Psoas muscle (tissue), 8 donors: ENCODE data around the gene ADAMTS12. TPM values are rescaled to one million over a fixed set of nuclear protein-coding genes. Genes with fewer than 3 reads are reported as not detected.

Experiments
- ATAC-seq, 4 donors: fragments of 200-7000 bp; cut with Tn5 transposase; one replicate each; pipeline ENCODE4 v1.9.1; 2020; ENCODE audit warnings: moderate library complexity in 3 of 4, mild to moderate bottlenecking in 2 of 4
- DNase-seq, 2 donors: peaks; one replicate each; pipeline ENCODE4 v3.0.0-alpha.2; 2020
- H3K27ac ChIP-seq: fragments of 200-600 bp; one replicate; pipeline ENCODE4 v1.8.0; 2022
- H3K27me3 ChIP-seq, 3 donors: fragments of 200-600 bp in 1 of 3; one replicate each; pipeline versions ENCODE4 v1.6.1 to v1.8.0; 2013 to 2022; ENCODE audit warnings: low read length in 2 of 3, mild to moderate bottlenecking in 2 of 3, moderate library complexity in 1 of 3; ENCODE audit not compliant: insufficient read depth in 3 of 3
- H3K36me3 ChIP-seq, 2 donors: fragments of 200-600 bp in 1 of 2; one replicate each; pipeline versions ENCODE4 v1.6.1 to v1.8.0; 2013 to 2022; ENCODE audit warnings: low read depth in 1 of 2, mild to moderate bottlenecking in 1 of 2, moderate library complexity in 1 of 2; ENCODE audit not compliant: insufficient read depth in 1 of 2
- H3K4me1 ChIP-seq: fragments of 200-600 bp; one replicate; pipeline ENCODE4 v1.8.0; 2022
- H3K4me3 ChIP-seq: fragments of 200-600 bp; one replicate; pipeline ENCODE4 v1.8.0; 2022; ENCODE audit warnings: mild to moderate bottlenecking
- H3K9me3 ChIP-seq: fragments of 200-600 bp; one replicate; pipeline ENCODE4 v1.8.0; 2022
- WGBS, 3 donors: extraction: QIAGEN DNeasy Blood & Tissue Kit; methylation state at CpG; one replicate each; pipeline versions ENCODE4 v1.1.6 to v1.1.7; 2013; 5-methylcytosine and 5-hydroxymethylcytosine counted together
- intact Hi-C, 2 donors: fragments of 100-400 bp; cut with DNase I; formaldehyde crosslinking; loops; one replicate each; pipeline versions ENCODE4 v1.11.0 to v1.14.2; 2022
- polyA plus RNA-seq, 3 donors: library from polyadenylated mRNA; stranded (reverse); fragments of 200-250 nt; gene quantifications; one replicate each; pipeline ENCODE4 v1.2.3, GENCODE V29; 2013
- total RNA-seq, 4 donors: library from RNA; stranded (reverse); fragmentation: NEBNext Ultra II Directional in 2 of 4; extraction: Animal tissue kit (Norgen Biotek cat#: 25700) in 2 of 4; gene quantifications; one replicate each; pipeline versions ENCODE4 v1.2.1 to v1.2.4, GENCODE V29; 2021 to 2023
- TF ChIP-seq, protein P1 (sequence below): fragments of 200-600 bp; IDR thresholded peaks from one replicate; pipeline ENCODE4 v1.8.0; 2022; ENCODE audit warnings: antibody characterized with exemption
- donor health status: healthy with polysubstance abuse.
- donor health status: DM: no; HTN: no; CAD: no; lungs with moderate emphysema.
- donor health status: Bipolar disorder and iron deficiency.
- donor health status: healthy.
- donor health status: DM: yes; HTN: yes; CAD: no.
- donor health status: DM: no; HTN: no; CAD: no.
- donor health status: DM: no; HTN: no; CAD: no.
- donor health status: DM: yes; HTN: yes; CAD: no.

ADAMTS12 gene
- total and polyA plus RNA-seq, 7 donors = 0.19 to 1.2 (median 0.88) TPM

DNA sequence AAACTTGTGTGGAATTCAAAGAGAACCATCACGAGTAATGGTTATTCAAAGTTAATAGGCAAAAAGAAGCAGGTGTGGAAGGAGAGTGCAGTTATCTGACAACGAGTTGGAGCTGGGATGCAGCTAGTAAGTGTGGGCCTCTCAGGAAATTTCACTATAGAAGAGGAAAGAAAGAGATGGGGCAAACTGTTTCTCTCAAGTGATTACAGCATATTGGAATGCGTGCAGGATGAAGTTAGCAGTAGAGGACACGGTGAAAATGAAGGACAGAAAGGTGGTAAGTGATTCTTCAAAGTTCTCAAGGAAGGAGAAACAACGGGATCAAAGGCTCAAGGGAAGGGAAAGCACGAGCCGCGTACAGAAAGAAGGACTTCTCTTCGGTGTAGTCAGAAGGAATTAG is 84.0 kb downstream of the ADAMTS12 start:
- Histone ChIP-seq H3K27me3 (no peaks in the 10 kb centered on the region), H3K36me3 (no peaks in the 10 kb centered on the region), H3K9me3 (no peaks in the 10 kb centered on the region), H3K4me1 (no peaks in the 10 kb centered on the region), H3K27ac (no peak overlapping the region), H3K4me3 (no peak overlapping the region)
- ATAC-seq (no peak), DNase-seq (no peak)
- intact Hi-C loops = no loop called here
- WGBS, 3 donors = 59 to 60% (median 60%) methylated on average over 9 of the region's 9 CpGs
- TF ChIP-seq, protein P1, sequence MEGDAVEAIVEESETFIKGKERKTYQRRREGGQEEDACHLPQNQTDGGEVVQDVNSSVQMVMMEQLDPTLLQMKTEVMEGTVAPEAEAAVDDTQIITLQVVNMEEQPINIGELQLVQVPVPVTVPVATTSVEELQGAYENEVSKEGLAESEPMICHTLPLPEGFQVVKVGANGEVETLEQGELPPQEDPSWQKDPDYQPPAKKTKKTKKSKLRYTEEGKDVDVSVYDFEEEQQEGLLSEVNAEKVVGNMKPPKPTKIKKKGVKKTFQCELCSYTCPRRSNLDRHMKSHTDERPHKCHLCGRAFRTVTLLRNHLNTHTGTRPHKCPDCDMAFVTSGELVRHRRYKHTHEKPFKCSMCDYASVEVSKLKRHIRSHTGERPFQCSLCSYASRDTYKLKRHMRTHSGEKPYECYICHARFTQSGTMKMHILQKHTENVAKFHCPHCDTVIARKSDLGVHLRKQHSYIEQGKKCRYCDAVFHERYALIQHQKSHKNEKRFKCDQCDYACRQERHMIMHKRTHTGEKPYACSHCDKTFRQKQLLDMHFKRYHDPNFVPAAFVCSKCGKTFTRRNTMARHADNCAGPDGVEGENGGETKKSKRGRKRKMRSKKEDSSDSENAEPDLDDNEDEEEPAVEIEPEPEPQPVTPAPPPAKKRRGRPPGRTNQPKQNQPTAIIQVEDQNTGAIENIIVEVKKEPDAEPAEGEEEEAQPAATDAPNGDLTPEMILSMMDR = no peak

DNA sequence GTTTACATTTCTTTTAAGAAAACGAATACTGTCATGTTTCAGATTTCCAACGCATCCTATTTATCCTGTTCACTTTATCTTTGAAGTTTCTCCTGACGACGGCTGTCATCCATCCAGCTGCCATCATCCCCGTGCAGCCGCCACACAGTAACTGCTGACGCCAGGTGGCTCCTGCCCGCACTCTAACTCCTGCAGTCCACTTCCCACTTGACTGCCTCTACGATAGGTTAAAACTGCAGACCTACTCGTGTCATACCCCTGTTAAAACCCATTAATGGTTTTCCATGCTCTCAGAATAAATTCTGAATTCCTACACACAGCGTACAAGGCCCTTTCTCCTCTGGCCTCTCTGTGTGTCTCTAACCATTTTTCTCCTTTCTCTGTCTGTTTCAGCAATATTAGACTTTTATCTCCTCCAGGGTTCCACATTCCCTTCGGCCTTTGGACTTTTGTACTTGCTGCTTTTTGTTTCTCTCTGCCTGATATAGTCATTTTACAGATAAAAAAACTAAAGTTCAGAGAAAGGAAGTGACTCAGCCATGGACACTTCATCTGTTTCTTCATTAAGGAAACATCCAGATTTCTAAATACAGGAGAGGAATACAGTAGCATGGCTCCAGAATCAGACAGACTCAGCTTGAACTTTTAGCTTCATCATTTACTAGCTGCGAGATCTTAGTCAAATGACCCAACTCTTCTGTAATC is 84.9 kb downstream of the ADAMTS12 start:
- WGBS, 3 donors = 65 to 69% (median 66%) methylated on average over 13 of the region's 13 CpGs
- no peak for ATAC-seq
- TF ChIP-seq, protein P1 = no peak
- no peak for DNase-seq
- Histone ChIP-seq H3K4me3 (no peak overlapping the region), H3K36me3 (no peaks in the 10 kb centered on the region), H3K9me3 (no peaks in the 10 kb centered on the region), H3K4me1 (no peaks in the 10 kb centered on the region), H3K27me3 (no peaks in the 10 kb centered on the region), H3K27ac (no peak overlapping the region)
- intact Hi-C loops = no loop called here

DNA sequence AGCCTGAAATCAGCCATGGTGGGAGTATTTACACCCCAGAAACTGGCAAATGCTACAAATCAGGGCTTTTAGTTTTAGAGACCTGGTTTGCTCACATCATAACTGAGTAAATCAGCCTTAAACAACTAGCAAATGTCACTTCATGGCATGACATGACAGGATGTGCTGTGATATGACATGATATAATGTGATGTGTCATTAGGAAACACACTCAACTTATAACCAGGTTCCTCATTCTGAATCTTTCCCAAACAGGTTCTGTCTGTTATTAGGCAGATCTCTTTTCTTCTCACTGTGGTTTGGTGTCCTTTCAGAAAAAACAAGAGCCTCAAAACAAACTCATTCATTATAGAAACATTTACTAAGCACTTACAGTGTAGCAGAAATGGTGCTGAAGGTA is 90.5 kb downstream of the ADAMTS12 start:
- H3K27ac ChIP-seq = no peak overlapping the region
- DNase-seq (no peak), ATAC-seq (no peak)
- TF ChIP-seq, protein P1 = no peak
- intact Hi-C loops = no loop called here
- no peaks in the 10 kb centered on the region for H3K4me1 ChIP-seq
- H3K4me3 ChIP-seq = no peak overlapping the region
- H3K9me3 ChIP-seq = no peaks in the 10 kb centered on the region
- no peaks in the 10 kb centered on the region for H3K27me3 ChIP-seq
- no peaks in the 10 kb centered on the region for H3K36me3 ChIP-seq

DNA sequence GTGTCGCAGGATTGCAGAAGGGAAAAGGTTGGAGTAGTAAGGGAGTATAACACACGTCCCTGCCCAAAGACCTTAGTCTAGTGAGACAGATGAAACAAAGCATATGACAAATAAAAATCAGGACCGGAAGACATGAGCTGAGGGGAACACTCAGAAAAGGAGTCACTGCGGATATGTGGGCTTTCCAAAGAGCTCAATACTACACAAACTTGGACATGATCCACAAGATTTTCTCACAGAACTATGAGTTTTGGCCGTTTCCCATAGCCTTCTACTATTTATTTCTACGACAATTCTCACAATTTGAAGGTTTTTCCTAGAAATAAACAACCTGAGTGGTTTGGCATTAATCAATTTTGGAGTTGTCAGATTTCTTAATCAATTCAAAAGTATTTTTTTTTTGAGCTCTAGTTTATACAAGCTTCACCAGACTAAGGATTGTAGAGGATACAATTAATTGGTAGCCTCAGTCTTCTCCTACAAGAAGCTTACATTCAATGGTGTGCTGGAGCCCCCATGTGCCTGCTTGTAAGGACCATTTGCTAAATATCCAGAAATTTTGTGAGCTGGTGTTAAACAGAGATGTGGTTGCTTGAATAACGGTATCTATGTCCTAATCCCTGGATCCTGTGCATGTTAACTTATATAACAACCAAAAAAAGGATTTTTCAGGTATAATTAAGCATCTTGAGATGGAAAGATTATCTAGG is 91.4 kb downstream of the ADAMTS12 start:
- H3K27me3 ChIP-seq = no peaks in the 10 kb centered on the region
- ATAC-seq = no peak
- 65 to 78% (median 67%) methylated on average over 7 of the region's 7 CpGs for WGBS, 3 donors
- H3K4me1 ChIP-seq = no peaks in the 10 kb centered on the region
- H3K36me3 ChIP-seq = no peaks in the 10 kb centered on the region
- H3K9me3 ChIP-seq = no peaks in the 10 kb centered on the region
- no peak for DNase-seq
- intact Hi-C loops = no loop called here
- no peak overlapping the region for H3K4me3 ChIP-seq
- TF ChIP-seq, protein P1 = no peak
- H3K27ac ChIP-seq = no peak overlapping the region
